ENCODE measurements around the gene DUSP12.

DUSP12 gene

DNA sequence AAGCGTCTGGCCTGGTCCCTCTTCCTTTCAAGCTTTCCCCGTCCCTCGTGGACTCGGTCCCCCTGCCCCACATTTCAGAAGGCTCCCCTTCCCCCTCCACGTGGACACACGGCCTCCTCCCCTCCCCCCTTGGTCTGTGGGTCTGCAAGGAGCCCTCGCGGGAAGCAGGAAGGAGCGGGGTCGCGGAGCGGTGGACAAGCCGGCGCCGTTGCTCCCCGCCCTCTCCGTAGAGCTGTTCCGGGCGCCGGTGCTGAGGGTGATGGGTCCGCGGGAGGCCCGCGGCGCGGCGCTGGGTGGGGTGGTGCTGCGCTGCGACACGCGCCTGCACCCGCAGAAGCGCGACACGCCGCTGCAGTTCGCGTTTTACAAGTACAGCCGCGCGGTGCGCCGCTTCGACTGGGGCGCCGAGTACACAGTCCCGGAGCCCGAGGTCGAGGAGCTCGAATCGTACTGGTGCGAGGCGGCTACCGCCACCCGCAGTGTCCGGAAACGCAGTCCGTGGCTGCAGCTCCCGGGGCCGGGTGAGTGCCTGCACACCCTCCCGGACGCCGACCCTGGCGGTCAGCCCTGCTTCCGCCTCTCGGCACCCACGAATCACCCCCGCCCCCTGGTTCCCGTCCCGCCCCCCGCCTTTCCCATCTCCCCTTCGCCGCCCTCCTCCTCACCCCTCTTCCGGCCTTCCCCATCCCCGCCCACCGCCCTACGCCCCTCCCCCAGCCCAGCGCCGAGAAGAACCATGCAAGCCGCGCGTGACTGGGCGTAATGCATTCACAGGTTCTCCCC is 22.9 kb upstream of the DUSP12 start:
- DNase-seq = peak; percentile 92

DNA sequence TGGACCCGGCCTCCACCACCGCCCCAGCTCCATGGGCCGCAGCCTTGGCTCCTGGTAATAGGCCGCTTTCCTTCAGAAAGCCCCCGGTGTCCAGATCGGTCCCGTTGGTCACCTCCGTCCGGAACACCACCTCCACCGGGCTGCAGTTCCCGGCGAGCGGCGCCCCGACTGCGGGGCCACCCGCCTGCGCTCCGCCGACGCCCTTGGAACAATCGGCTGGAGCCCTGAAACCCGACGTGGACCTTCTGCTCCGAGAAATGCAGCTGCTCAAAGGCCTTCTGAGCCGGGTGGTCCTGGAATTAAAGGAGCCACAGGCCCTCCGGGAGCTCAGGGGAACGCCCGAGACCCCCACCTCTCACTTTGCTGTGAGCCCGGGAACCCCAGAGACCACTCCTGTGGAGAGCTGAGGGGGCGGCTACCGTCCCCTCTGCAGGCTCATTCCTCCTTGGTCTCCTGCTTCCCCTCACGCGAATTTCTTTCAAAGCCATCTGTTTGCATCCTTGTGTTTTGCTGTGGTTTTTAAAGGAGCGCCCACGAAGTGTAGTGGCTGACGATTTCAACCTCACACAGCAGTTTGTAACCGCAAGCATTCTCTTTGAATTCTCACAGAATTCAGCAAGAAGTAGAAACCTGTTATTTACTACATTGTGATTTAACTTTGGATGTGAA is 22.2 kb upstream of the DUSP12 start:
- peak; percentile 93 for DNase-seq

DNA sequence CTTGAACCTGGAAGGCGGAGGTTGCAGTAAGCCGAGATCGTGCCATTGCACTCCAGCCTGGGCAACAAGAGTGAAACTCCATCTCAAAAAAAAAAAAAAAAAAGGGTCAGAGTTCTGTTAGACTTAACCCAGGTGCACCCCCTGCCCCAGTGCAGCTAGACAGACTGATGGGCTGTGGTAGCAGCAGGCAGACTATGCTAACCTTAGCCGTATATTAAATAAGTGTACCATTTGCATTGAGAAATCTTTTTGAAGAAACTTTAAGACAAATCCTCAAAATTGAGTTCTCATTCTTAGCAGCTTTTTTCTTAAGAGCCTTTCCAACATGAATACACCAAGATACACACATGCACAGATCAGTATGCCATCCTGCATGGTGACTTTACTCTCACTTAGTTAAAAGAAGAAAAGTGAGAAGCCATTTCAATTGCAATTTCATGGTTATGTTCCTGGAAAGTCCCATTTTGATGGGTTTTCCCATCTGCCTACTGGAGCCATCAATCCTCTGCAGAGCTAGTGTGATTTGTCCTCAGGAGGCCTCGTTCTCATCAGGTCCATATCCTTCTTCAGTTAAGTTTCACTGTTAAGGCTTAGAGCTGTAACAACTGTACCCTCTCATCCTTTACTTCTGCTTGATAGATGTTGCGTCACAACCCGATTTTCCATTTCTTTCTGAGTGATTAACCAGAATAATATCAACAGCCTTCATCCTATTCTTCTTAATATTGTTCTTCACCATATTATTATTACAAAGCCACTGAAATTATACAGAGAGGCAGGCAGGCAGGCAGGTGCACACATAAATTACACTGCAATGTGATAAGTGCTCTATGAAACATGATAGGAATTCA is 21.0 kb upstream of the DUSP12 start:
- DNase-seq = no peak

DNA sequence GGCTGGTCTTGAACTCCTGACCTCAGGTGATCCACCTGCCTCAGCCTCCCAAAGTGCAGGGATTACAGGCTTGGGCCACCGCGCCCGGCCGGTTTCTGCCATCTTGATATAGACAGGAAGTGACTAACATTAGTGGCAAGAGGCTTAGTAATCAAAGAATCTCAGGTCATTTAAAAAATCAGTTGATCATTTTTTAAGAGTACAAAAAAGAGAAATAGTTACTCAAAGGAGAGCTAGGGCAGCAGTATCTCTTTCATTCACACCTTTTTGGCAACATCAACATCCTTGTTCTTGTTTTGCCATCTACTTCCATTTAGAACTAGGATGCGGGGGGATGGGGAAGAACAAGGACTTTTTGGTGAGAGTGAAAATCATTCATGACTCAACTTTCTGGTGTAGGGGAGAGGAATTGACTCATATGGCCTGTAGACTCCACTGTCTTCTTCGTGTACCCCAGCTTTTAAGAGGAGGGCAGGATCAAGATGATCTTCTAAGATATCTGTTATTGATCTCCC is 19.5 kb upstream of the DUSP12 start:
- no peak for DNase-seq

DNA sequence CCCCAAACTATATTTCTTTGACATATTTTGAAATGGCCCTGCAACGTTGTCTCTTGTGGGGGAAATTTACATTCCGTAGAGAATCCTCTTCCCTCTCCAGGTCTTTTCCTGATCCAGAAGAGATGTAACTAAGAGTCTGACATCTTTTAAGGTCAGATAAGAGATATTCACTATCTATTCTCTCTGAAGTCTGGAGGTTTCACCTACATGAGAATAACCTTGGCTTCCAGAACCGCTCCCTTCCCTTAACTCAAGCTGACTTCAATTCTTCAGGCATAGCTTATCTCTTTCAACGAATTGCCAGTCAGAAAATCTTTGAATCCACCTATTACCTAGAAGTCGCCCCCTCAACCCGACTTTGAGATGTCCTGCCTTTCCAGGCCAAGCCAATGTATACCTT is 18.3 kb upstream of the DUSP12 start:
- DNase-seq = no peak

DNA sequence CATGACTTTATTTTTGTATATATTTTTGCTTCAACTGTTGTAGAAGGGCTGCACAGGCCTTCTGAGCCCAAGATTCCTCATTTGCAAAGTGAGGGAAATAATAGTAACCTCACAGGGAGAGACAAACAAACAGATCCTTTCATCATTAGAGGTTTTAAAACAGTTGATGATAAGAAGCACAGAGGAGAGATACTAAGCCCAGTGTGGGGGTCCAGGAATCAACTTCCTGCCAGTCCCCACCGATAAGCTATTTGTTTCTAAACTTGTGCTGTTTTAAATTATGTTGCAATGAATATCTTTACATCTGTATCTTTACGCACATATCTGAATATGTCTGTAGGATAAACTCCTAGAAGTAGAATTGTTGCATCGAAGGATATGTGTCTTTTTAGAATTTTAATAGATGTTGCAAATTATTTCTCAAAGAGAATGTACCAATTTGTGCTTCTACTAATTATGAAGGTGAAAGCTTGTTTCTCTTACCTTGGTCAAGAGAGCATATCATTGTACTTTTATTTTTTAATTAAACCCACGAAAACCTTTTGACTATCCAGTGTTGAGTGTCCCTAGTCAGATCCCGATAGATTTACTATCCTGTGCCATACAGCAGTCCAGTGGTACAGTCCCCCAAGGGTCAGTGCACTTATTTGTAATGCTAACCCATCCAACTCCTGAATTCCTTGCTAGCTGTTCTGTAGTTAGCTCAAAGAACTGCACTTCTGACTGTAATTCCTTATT is 17.4 kb upstream of the DUSP12 start:
- DNase-seq = no peak

DNA sequence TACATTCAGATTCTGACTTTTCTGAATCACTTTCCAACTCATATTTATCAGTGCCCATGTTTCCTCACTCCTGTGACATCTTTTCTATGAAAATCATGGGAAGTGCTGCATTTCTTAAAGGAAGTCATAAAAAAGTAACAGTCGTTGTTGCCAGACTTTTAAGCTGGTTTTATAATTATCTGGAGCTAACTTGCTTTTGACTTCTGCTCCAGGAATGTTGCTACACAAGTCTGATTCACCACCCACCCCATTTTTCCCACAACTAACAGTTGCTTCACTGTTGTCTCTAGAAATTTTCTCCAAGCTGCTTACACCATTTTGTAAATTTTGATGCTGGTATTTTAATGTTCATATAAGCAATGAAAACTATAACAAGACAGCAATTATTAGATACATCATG is 16.1 kb upstream of the DUSP12 start:
- no peak for DNase-seq

DNA sequence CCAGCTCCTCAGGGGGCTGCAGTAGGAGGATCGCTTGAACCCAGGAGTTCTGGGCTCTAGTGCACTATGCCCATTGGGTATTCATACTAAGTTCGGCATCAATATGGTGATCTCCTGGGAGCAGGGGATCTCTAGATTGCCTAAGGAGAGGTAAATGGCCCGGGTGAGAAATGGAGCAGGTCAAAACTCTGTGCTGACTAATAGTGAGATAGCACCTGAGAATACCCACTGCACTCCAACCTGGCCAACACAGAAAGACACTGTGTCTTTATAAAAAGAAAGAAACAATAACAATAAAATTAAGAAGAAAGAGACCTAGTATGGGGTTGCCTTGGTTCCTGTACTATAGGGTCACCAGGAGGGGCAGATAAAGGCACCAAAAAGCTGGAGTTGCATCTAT is 13.7 kb upstream of the DUSP12 start:
- no peak for DNase-seq

DNA sequence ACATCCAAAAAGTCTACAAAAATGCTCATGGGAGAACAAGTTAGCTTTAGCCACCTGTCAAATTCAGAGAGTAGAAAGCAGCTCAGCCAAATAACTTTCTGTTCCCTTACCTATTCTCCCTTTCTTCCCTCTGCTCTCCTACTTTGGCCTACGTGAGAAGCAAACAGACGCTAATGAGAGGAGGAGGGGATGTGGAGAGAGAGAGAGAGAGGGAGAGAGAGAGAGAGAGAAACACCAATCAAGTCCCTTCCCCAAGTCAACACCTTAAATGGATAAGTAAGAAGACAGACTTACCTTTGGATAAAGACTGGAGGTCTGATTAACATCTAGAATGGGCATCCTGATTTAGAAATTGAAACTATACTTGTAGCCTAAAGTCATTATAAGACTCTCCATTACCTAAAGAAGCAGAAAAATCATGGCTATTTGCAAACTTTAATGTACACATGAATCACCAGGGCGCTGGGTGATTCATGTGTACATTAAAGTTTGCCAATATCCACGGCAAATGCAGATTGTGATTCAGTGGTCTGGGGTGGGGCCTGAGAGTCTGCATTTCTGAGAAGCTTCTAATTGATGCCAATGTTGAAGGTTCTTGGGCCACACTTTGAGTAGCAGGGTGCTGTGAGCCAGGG is 13.1 kb upstream of the DUSP12 start:
- DNase-seq = no peak

DNA sequence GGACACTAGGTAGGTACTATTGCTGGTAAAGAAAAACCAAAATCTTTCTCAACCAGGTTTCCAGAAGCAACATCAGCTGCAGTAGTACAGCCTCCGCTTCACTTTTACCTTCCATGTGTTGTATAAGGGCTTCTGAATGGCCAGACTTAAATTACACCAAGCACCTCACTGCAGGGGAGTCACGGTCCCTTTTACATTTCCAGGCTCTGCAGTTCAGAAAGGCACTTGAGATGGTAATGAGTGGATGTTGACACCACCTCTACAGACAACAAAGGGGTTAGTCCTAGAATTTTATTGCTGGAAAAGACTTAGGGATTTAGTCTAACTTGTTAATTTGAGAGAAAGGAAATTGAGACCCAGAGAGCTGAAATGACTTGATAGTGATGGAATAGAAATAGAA is 12.0 kb upstream of the DUSP12 start:
- DNase-seq = no peak

DNA sequence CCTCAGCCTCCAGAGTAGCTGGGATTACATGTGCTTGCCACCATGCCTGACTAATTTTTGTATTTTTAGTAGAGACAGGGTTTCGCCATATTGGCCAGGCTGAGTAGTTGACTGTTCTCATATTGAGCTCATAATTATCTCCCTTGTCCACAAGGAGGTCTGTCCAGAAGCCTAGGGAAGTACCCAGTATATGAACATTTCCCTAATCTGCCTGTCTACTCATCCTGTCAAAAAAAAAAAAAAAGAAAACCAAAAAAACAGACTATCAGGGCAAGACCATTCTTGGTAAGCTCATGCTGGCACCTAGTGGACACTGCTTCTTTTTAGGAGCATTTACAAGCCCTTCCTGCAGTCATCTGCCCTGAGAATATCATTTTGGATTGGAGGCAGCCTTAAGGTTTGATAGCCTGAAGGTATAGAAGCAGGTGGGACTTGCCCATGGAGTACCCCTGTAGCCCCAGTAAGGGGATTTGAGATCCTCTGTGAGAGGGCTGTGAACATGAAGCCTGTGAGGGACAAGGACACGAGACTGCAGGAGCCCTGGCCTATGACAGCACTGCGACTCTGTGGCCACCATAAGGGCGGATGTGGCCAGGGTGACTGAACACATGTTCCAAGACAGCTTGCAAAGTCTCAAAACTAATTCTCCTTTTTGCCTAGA is 10.8 kb upstream of the DUSP12 start:
- no peak for DNase-seq

DNA sequence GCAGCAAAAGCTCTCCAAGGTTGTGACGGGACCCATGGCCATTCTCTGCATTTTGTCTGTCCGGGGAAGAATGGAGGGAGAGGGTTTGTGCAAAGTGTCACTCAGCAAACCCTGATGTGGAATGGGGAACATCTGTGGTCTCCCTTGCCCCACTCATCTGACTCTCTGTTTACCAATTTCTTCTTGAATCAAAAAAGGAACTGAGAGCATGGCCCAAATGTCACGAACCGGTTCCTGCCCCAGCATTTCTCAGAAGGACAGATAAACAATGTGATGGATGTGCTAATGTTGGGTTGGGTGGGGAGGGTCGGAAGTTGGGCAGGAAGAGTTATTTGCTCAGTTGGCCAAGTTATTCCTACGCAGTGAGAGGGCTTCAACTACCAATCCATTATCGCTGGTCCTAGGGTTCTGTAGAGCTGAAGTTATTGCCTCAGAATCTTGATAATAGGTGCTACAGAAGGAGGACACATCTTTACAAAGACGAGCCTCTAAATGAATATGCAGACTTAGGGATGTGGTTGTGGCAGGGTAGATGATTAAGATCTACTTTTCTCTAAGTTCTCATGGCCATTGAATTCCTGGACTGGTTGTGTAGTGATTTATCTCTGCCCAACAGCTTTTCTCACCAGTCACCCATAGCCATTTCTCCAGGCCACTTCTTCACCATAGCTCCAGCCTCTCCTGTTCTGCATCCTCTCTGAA is 9.6 kb upstream of the DUSP12 start:
- no peak for DNase-seq

DNA sequence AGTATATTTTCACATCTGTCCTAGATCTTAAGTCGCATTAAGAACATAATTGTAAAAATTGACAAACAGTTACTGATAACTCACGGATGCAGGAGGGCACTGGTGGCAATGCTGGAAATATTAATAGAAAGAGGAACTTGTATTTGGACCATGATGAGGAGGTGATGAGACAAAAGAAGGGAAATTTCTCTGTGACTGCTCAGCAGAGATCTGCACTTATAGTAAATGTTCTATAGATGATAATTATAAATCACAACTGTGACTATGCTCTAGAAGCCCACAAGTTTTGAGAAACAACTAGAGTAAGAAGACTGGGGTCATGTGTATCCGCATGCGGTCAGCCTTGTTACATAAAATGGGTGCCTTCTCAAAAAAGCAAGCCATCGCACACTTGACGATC is 8.7 kb upstream of the DUSP12 start:
- no peak for DNase-seq

DNA sequence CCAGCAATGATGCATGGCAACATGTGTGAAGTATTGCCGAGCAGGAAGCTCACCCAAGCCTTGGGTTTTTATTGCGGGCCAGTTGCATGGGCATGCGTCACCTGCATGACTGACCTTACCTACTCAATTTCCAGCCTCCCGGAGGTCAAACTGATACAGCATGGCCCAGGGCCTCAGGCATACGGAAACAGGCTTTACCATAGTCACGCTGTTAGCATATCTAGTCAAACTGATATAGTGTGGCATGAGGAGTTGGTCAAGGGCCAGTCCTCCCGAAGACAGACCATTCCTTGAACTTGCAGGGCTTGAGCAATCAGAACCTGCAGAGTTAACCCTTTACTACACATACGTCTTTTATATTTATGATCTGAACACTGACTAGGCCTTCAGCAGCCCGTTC is 6.4 kb upstream of the DUSP12 start:
- DNase-seq = no peak

DNA sequence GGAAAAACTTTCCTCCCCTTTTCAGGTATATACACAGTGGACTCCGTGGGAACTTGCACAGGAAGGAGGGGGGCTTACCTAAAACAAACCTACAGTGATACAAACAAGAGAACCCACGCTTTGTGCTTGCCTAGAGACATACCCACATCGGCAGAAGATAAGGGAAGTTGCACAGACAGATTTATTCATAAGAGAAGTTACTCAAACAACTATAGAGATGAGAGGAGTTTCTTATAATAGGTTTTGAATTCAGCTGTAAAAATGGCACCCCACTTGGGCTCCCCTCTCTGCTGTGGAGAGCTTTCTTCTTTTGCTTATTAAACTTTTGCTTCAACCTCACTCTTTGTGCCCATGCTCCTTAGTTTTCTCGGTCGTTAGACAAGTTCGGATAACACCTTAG is 1.8 kb upstream of the DUSP12 start:
- no peak for DNase-seq

DNA sequence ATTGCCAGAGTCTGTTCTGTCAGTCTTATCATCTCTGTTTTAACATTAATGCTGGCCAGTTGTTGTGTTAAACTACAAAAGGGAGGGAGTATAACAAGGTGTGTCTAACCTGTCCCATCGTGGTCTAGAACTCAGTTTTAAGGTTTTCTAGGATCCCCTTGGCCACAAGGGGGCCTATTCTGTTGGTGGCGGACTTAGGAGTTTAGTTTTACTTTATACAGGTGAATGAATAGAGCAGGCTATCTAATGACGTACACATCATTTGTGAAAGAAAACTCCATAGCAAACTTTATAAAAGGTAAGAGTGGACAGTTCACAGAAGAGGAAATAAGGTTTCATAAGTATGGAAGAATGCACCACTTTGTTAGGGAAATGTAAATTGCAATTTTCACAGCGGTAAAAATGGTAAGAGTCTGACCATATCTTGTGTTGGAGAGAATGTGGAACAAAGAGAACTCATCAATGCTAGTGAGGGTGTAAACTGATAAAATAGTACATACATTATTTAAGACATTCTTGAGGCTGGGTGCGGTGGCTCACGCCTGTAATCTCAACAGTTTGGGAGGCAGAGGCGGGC is 14.0 kb downstream of the DUSP12 start:
- DNase-seq = no peak

DNA sequence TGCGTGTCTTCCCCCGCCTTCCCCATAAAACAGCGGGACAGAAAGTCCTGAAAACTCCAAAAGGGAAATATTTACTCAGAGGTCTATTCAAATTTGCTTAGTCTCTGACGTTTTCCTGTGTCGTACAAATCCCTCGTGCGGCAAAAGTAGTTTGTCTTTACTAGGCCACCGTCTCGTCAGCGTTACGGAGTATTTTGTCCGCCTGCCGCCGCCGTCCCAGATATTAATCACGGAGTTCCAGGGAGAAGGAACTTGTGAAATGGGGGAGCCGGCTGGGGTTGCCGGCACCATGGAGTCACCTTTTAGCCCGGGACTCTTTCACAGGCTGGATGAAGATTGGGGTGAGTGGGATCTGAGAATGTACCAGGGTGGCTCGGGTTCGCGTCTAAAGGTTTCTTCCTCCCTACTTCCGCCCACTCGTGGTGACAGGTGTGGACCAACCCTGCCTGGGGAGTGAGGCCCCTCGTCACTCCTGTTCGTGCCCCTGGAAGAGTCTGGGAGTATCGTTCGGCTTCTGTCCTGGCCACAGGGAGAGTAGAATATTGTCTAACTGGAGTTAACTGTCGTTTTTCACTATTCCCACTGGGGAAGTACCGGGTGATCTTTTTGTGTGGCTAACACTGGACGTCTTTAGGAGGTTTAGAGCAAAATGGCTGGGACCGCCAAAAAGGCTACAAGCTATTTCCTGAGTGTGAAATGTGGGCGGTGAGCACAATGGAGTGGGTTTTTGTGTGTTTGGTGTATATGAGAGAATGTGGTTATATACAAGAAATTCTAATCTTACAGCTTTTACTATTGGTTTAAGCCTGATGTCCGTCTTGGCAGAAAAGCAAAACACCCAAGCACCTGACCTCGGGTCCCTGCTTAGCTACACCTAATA is 16.8 kb downstream of the DUSP12 start, which contains the start of gene ATF6:
Gene ATF6, plus strand, starts transcription at position 219 of the 880 bp plus-strand sequence. Its CDS starts 41 bp downstream, at position 260.
- DNase-seq = peak; percentile 87

DNA sequence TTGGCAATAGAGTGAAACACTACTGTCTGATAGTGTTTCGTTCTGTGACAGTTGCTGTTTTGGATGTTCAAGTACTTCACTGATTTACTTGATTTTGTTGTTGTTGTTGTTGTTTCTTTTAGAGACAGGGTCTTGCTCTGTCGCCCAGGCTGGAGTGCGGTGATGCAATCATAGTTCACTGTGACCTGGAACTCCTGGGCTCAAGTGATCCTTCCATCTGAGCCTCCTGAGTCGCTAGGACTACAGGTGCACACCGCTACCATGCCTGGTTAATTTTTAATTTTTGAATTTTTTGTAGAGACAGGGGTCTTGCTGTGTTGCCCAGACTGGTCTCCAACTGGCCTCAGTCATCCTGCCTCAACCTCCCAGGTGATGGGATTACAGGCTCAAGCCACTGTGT is 18.9 kb downstream of the DUSP12 start:
- DNase-seq = no peak
